Lower lobe of right lung (tissue), 2 donors: ENCODE results near the gene ANTXR2. TPM values are rescaled to one million over a fixed set of nuclear protein-coding genes. Genes with fewer than 3 reads are reported as not detected.

Source experiments
- ATAC-seq, 2 donors: fragments of 200-7000 bp; cut with Tn5 transposase; one replicate each; pipeline ENCODE4 v1.9.1; 2020 to 2022; ENCODE audit warnings: mild to moderate bottlenecking in 2 of 2, moderate library complexity in 2 of 2
- DNase-seq: peaks from one replicate; pipeline ENCODE4 v3.0.0-alpha.2; 2020
- H3K27ac ChIP-seq: fragments of 200-600 bp; one replicate; pipeline ENCODE4 v1.8.0; 2022
- H3K27me3 ChIP-seq: fragments of 200-600 bp; one replicate; pipeline ENCODE4 v1.8.0; 2022; ENCODE audit warnings: low read depth
- H3K36me3 ChIP-seq: fragments of 200-600 bp; one replicate; pipeline ENCODE4 v1.8.0; 2022; ENCODE audit warnings: mild to moderate bottlenecking
- H3K4me1 ChIP-seq: fragments of 200-600 bp; one replicate; pipeline ENCODE4 v1.8.0; 2022
- H3K4me3 ChIP-seq: fragments of 200-600 bp; one replicate; pipeline ENCODE4 v1.8.0; 2022; ENCODE audit warnings: mild to moderate bottlenecking
- H3K9me3 ChIP-seq: fragments of 200-600 bp; one replicate; pipeline ENCODE4 v1.8.0; 2022
- intact Hi-C: fragments of 100-400 bp; cut with DNase I; formaldehyde crosslinking; loops from one replicate; pipeline ENCODE4 v1.11.0; 2022
- total RNA-seq: library from RNA; stranded (reverse); fragmentation: NEBNext Ultra II Directional; extraction: Animal tissue kit (Norgen Biotek cat#: 25700); gene quantifications from one replicate; pipeline ENCODE4 v1.2.1, GENCODE V29; 2021
- TF ChIP-seq, protein P1 (sequence below): fragments of 200-600 bp; IDR thresholded peaks from one replicate; pipeline ENCODE4 v1.8.0; 2022; ENCODE audit warnings: antibody characterized with exemption, mild to moderate bottlenecking
- donor health status: DM: no; HTN: yes; CAD: no; lungs with severe emphysema.

The ANTXR2 gene
- total RNA-seq, 1 donor from 2014 or later = 62.8 TPM

DNA sequence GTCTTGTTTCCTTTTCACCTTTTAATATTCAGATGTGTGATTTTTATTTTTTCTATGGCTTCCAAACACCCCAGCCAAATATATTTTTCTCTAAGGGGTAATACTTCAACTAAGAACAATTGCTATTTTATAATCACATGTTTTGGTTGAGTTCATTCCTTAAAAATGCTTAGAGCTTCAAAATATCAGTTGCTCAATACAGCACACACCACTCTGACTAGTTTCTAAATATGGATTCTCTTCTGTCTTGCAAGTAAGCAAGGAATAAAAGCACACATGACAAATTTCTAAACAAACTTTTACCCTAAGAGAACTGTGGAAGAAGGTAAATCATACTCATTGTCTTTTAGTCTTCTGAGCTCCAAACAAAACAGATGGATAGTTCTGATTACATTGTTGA, 27.2 kb downstream of the ANTXR2 start:
- no peak overlapping the region for H3K27ac ChIP-seq
- ATAC-seq = no peak

DNA sequence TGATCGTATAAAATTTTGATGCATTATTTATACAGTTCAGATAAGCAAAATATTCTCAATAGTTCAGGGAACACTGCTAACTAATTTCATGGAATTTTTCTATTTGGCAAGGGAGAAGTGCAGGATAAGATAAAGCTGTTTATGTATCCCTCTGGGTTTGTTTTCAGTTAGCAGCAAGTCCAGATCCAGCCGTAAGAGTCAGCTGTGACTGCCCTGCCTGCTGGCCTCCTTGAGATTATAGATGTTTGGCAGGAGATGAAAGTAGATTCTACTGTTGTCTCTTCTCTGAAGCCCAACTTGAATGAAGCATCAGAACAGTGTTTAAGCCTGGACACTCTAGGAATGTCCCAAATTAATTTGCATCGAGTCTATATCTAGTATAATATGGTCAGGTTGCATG, 29.5 kb downstream of the ANTXR2 start:
- Histone ChIP-seq H3K4me1 (peaks cover 20% of the 10 kb centered on the region), H3K4me3 (no peak overlapping the region), H3K27ac (no peak overlapping the region), H3K36me3 (no peaks in the 10 kb centered on the region), H3K9me3 (no peaks in the 10 kb centered on the region), H3K27me3 (no peaks in the 10 kb centered on the region)
- intact Hi-C loops = no loop called here
- TF ChIP-seq, protein P1, sequence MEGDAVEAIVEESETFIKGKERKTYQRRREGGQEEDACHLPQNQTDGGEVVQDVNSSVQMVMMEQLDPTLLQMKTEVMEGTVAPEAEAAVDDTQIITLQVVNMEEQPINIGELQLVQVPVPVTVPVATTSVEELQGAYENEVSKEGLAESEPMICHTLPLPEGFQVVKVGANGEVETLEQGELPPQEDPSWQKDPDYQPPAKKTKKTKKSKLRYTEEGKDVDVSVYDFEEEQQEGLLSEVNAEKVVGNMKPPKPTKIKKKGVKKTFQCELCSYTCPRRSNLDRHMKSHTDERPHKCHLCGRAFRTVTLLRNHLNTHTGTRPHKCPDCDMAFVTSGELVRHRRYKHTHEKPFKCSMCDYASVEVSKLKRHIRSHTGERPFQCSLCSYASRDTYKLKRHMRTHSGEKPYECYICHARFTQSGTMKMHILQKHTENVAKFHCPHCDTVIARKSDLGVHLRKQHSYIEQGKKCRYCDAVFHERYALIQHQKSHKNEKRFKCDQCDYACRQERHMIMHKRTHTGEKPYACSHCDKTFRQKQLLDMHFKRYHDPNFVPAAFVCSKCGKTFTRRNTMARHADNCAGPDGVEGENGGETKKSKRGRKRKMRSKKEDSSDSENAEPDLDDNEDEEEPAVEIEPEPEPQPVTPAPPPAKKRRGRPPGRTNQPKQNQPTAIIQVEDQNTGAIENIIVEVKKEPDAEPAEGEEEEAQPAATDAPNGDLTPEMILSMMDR = no peak
- DNase-seq (no peak), ATAC-seq (peak in 1 of 2 donors; percentile 25)

More for the DNA sequence above, 27.2 kb downstream of the ANTXR2 start:
- no peak overlapping the region for H3K4me3 ChIP-seq
- H3K36me3 ChIP-seq = no peaks in the 10 kb centered on the region
- TF ChIP-seq, protein P1 = no peak
- no peaks in the 10 kb centered on the region for H3K27me3 ChIP-seq
- no peaks in the 10 kb centered on the region for H3K9me3 ChIP-seq
- peaks cover 20% of the 10 kb centered on the region for H3K4me1 ChIP-seq
- no peak for DNase-seq
- intact Hi-C loops = no loop called here

DNA sequence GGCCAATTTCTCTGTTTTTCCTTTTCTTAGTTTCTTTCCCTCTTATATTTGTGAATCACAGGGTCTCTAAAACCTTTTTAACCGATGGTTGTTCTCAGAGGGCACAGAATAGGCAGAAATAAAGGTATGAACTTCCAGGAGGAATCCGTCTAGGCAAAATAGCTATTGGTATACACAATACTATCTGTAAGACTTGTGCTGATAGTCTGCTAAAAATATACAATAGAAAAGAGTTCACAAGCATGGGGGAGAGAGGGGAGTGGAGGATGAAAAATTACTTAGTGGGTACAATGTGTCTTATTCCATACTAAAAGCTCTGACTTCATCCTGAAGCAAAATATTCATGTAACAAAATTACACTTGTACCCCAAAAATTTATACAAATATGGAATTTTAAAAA, 30.2 kb downstream of the ANTXR2 start:
- ATAC-seq = no peak
- TF ChIP-seq, protein P1 = no peak
- peaks cover 24% of the 10 kb centered on the region for H3K4me1 ChIP-seq
- H3K4me3 ChIP-seq = no peak overlapping the region
- no peak overlapping the region for H3K27ac ChIP-seq
- no peaks in the 10 kb centered on the region for H3K27me3 ChIP-seq
- H3K36me3 ChIP-seq = no peaks in the 10 kb centered on the region
- H3K9me3 ChIP-seq = no peaks in the 10 kb centered on the region
- intact Hi-C loops = no loop called here
- no peak for DNase-seq

DNA sequence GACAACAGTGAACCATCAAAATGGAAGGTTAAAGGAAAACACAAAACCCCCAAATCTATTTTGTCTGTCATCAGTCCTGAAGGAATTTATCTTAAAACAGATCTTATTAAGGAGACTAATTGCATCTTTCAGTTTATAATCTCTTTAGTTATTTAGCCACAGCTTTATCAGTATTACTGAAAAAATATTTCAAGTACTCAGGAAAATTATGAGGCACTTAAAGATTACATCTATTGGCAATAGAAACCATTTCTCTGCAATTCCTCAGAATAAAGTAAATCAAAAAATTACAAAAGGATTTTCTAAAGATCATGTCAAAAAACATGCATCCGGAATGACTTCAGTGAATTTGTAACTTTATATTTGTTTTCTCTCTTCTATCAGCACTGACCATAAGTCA, 35.2 kb downstream of the ANTXR2 start:
- DNase-seq = no peak
- H3K4me3 ChIP-seq = no peak overlapping the region
- no peak for ATAC-seq

DNA sequence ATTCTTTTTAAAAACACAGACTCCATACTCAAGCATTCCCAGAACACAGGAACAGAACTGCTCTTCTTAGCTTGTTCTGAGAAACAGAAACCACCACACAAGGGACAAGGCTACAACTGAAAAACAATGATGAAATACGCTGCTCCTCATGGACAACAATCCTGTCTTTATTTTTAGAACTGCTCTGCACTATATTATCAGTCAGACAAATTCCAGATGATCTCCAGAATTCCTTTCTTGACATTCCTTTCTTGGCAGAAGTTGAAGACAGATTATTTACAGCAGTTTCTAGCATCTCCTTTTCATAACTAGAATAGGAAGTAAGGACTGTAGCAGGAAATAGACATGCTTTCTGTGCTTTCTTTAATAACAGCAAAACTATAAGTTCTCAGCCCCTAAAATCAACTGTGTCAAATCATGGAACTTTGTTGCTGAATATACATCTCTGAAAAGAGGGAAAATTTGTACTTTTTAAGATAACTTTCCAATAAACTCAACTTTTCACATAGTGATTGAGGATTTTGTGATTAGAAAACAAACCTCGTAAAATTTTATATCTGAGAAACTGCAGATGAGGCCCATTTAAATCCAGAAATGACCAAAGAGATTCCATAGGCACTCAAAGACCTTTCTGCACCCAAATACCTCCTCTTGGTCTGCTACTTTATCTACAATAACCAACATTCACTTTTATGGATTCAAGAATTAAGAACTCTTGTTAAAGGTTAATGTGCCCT, 35.9 kb downstream of the ANTXR2 start:
- DNase-seq (no peak), ATAC-seq (peak; percentile 69 to 76)
- H3K36me3 ChIP-seq = peaks cover 12% of the 10 kb centered on the region
- H3K4me1 ChIP-seq = peaks cover 29% of the 10 kb centered on the region
- no peak overlapping the region for H3K4me3 ChIP-seq
- no peaks in the 10 kb centered on the region for H3K27me3 ChIP-seq
- intact Hi-C loops = no loop called here
- TF ChIP-seq, protein P1 = no peak
- H3K9me3 ChIP-seq = no peaks in the 10 kb centered on the region
- H3K27ac ChIP-seq = peak overlapping the region; percentile 59

More for the DNA sequence above, 35.2 kb downstream of the ANTXR2 start:
- peak overlapping the region; percentile 59 for H3K27ac ChIP-seq
- TF ChIP-seq, protein P1 = no peak
- H3K36me3 ChIP-seq = peaks cover 5% of the 10 kb centered on the region
- H3K9me3 ChIP-seq = no peaks in the 10 kb centered on the region
- H3K27me3 ChIP-seq = no peaks in the 10 kb centered on the region
- intact Hi-C loops = no loop called here
- peaks cover 29% of the 10 kb centered on the region for H3K4me1 ChIP-seq
